Left ventricle myocardium superior (tissue), 1 donor: ENCODE data around the gene HOXD8. TPM values are rescaled to one million over a fixed set of nuclear protein-coding genes. Genes with fewer than 3 reads are reported as not detected.

ENCODE experiments used
- ATAC-seq: fragments of 200-7000 bp; cut with Tn5 transposase; one replicate; pipeline ENCODE4 v1.9.1; 2020; ENCODE audit warnings: mild to moderate bottlenecking, moderate library complexity
- DNase-seq: peaks from one replicate; pipeline ENCODE4 v3.0.0-alpha.2; 2020
- intact Hi-C: fragments of 100-400 bp; cut with micrococcal nuclease; formaldehyde crosslinking; loops from one replicate; pipeline ENCODE4 v1.11.0; 2022
- total RNA-seq: library from RNA; stranded (reverse); fragmentation: NEBNext Ultra II Directional; extraction: Animal tissue kit (Norgen Biotek cat#: 25700); gene quantifications from one replicate; pipeline ENCODE4 v1.2.1, GENCODE V29; 2021
- donor health status: DM: no; HTN: yes; CAD: no; lungs with severe emphysema.

HOXD8 gene
- total RNA-seq, 1 donor from 2014 or later, result 0.92 TPM

- DNase-seq (no peak), ATAC-seq (no peak)
- intact Hi-C loops, result loop anchor here (10.0 kb wide), 1 partner anchor 305 kb away; no protein-coding TSS in a partner anchor
These were observed 20.6 kb downstream of the HOXD8 start for GRCh38 chr2:176149939-176150583.

GRCh38 chr2:176150584-176151441 lies 21.3 kb downstream of the HOXD8 start:
- ATAC-seq (no peak), DNase-seq (no peak)
- intact Hi-C loops, result no loop called here

GRCh38 chr2:176151442-176152287 lies 22.2 kb downstream of the HOXD8 start, which contains the start of gene HOXD4:
HOXD4 (plus strand) TSS chr2:176151550; CDS start chr2:176151634, 84 bp downstream.
- intact Hi-C loops, result no loop called here
- DNase-seq (no peak), ATAC-seq (no peak)

GRCh38 chr2:176152350-176153181 lies 23.1 kb downstream of the HOXD8 start:
- DNase-seq, result no peak
- no peak for ATAC-seq
- intact Hi-C loops, result no loop called here

- ATAC-seq (no peak), DNase-seq (no peak)
- intact Hi-C loops, result no loop called here
These were observed 25.2 kb downstream of the HOXD8 start for GRCh38 chr2:176154576-176155252.

- ATAC-seq (no peak), DNase-seq (no peak)
- intact Hi-C loops, result no loop called here
These were observed 26.0 kb downstream of the HOXD8 start for GRCh38 chr2:176155356-176156044.

GRCh38 chr2:176156301-176156806 lies 26.8 kb downstream of the HOXD8 start:
- DNase-seq, result no peak
- intact Hi-C loops, result no loop called here
- no peak for ATAC-seq

- ATAC-seq, result no peak
- intact Hi-C loops, result no loop called here
- DNase-seq, result no peak
These were observed 27.4 kb downstream of the HOXD8 start, which contains the start of gene HOXD3 for GRCh38 chr2:176156807-176157498. HOXD3 (plus strand) TSS chr2:176157307; CDS start chr2:176169115, 11,808 bp downstream.

GRCh38 chr2:176157499-176158185 lies 28.1 kb downstream of the HOXD8 start:
- DNase-seq (no peak), ATAC-seq (no peak)
- intact Hi-C loops, result no loop called here

GRCh38 chr2:176158186-176158591 lies 28.7 kb downstream of the HOXD8 start:
- intact Hi-C loops, result no loop called here
- no peak for DNase-seq
- no peak for ATAC-seq

GRCh38 chr2:176158855-176159662 lies 29.6 kb downstream of the HOXD8 start:
- no peak for DNase-seq
- intact Hi-C loops, result no loop called here
- ATAC-seq, result no peak

- intact Hi-C loops, result no loop called here
- DNase-seq, result no peak
- no peak for ATAC-seq
These were observed 30.3 kb downstream of the HOXD8 start for GRCh38 chr2:176159663-176160250.

- no peak for ATAC-seq
- intact Hi-C loops, result no loop called here
- no peak for DNase-seq
These were observed 30.9 kb downstream of the HOXD8 start for GRCh38 chr2:176160251-176160985.
